Spleen (tissue), 11 donors: ENCODE results near the gene CAMTA1. TPM values are rescaled to one million over a fixed set of nuclear protein-coding genes. Genes with fewer than 3 reads are reported as not detected.

Experiments used
- DNase-seq: peaks from one replicate; pipeline ENCODE4 v3.0.0-alpha.2; 2020
- H3K27ac ChIP-seq, 8 donors: fragments of 200-600 bp; sonication (generic) in 7 of 8; 1 replicate in 4 of 8; 2 replicates in 4 of 8; pipeline versions ENCODE4 v1.5.0 to v1.8.0; 2016 to 2021; ENCODE audit warnings: inconsistent platforms in 4 of 8, mild to moderate bottlenecking in 4 of 8, moderate library complexity in 1 of 8
- H3K27me3 ChIP-seq, 7 donors: fragments of 200-600 bp; sonication (generic) in 6 of 7; replicated peaks in 1 of 7; 1 replicate in 4 of 7; 2 replicates in 3 of 7; pipeline versions ENCODE4 v1.5.0 to v1.8.0; 2016 to 2021; ENCODE audit warnings: inconsistent platforms in 3 of 7, mild to moderate bottlenecking in 1 of 7
- H3K36me3 ChIP-seq, 6 donors: fragments of 200-600 bp; sonication (generic) in 5 of 6; 1 replicate in 4 of 6; 2 replicates in 2 of 6; pipeline versions ENCODE4 v1.5.0 to v1.8.0; 2016 to 2021; ENCODE audit warnings: inconsistent platforms in 2 of 6
- H3K4me1 ChIP-seq, 6 donors: fragments of 200-600 bp; sonication (generic) in 5 of 6; 1 replicate in 3 of 6; 2 replicates in 3 of 6; pipeline versions ENCODE4 v1.5.0 to v1.8.0; 2016 to 2021; ENCODE audit warnings: inconsistent platforms in 3 of 6
- H3K4me3 ChIP-seq, 8 donors: fragments of 200-600 bp; sonication (generic) in 7 of 8; 1 replicate in 4 of 8; 2 replicates in 4 of 8; pipeline versions ENCODE4 v1.5.0 to v1.8.0; 2016 to 2021; ENCODE audit warnings: inconsistent platforms in 4 of 8, mild to moderate bottlenecking in 4 of 8, moderate library complexity in 2 of 8
- H3K9me3 ChIP-seq, 8 donors: fragments of 200-600 bp; sonication (generic) in 7 of 8; 1 replicate in 4 of 8; 2 replicates in 4 of 8; pipeline versions ENCODE4 v1.5.0 to v1.8.0; 2016 to 2021; ENCODE audit warnings: inconsistent platforms in 4 of 8
- POLR2A ChIP-seq, 3 donors: fragments of 450-650 bp; IDR thresholded peaks; one replicate each; pipeline ENCODE4 v1.5.1; 2017; ENCODE audit warnings: antibody characterized with exemption in 3 of 3, mild to moderate bottlenecking in 1 of 3
- POLR2AphosphoS5 ChIP-seq, 3 donors: sonication (generic); formaldehyde crosslinking; IDR thresholded peaks; one replicate each; pipeline ENCODE4 v1.5.1; 2017; ENCODE audit warnings: antibody characterized with exemption in 3 of 3
- WGBS, 5 donors: extraction: QIAGEN DNeasy Blood & Tissue Kit in 3 of 5; methylation state at CpG; one replicate each; pipeline versions ENCODE4 v1.1.5 to v1.1.7; 2013 to 2018; 5-methylcytosine and 5-hydroxymethylcytosine counted together
- intact Hi-C: fragments of 100-400 bp; cut with DNase I; formaldehyde crosslinking; loops from one replicate; pipeline ENCODE4 v1.15.0; 2023; ENCODE audit warnings: low total_unique reads
- polyA plus RNA-seq, 3 donors: library from polyadenylated mRNA; stranded (reverse); fragments of 200-250 nt; gene quantifications; one replicate each; pipeline ENCODE4 v1.2.1, GENCODE V29; 2013
- total RNA-seq, 7 donors: library from RNA; depleted of rRNA in 3 of 7; stranded (reverse); fragments of >200 nt in 3 of 7; fragmentation: NEBNext Ultra II Directional in 4 of 7; extraction: Animal tissue kit (Norgen Biotek cat#: 25700) in 4 of 7; gene quantifications; one replicate each; pipeline versions ENCODE4 v1.1.0 to v1.2.1, GENCODE V29; 2016 to 2021
- TF ChIP-seq, protein P1 (sequence below), 11 experiments: fragments of 200-600 bp in 7 of 11; fragments of 450-650 bp in 4 of 11; sonication (generic) in 4 of 11; IDR thresholded peaks in 8 of 11; conservative IDR thresholded peaks in 3 of 11; 1 replicate in 7 of 11; 2 replicates in 4 of 11; pipeline versions ENCODE4 v1.4.0 to v1.8.0; 2016 to 2021; ENCODE audit warnings: antibody characterized with exemption in 11 of 11, inconsistent platforms in 4 of 11, mild to moderate bottlenecking in 1 of 11
- donor health status: healthy with polysubstance abuse.
- donor health status: DM: no; HTN: no; CAD: no; lungs with moderate emphysema.
- donor health status: DM: no; HTN: no; CAD: no.
- donor health status: Bipolar disorder and iron deficiency.
- donor health status: healthy.
- donor health status: DM: no; HTN: no; CAD: no.
- donor health status: DM: yes; HTN: yes; CAD: no.

Gene CAMTA1
- total and polyA plus RNA-seq, 10 donors, result 53.0 to 106 (median 77.3) TPM

DNA sequence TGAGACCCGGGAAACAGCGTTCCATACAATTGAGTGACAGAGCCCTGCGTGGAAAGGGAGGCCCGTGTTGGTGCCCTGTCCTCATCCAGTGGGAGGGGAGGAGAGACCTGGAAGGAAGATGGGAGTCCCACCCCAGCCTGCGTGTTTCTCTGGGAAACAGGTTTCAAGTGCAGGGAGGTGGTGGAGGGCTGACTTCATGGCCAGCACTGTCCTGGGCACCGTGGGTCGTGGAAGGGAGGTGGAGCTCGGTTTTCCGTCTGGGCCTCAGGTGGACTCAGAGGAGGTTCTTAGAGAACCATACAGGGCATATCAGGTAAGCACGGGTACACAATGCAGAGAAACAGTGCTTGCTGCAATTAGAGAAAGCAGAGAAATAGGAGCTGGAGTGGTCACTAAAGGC, 222.6 kb downstream of the CAMTA1 start:
- TF ChIP-seq, protein P1, sequence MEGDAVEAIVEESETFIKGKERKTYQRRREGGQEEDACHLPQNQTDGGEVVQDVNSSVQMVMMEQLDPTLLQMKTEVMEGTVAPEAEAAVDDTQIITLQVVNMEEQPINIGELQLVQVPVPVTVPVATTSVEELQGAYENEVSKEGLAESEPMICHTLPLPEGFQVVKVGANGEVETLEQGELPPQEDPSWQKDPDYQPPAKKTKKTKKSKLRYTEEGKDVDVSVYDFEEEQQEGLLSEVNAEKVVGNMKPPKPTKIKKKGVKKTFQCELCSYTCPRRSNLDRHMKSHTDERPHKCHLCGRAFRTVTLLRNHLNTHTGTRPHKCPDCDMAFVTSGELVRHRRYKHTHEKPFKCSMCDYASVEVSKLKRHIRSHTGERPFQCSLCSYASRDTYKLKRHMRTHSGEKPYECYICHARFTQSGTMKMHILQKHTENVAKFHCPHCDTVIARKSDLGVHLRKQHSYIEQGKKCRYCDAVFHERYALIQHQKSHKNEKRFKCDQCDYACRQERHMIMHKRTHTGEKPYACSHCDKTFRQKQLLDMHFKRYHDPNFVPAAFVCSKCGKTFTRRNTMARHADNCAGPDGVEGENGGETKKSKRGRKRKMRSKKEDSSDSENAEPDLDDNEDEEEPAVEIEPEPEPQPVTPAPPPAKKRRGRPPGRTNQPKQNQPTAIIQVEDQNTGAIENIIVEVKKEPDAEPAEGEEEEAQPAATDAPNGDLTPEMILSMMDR (IDR thresholded peaks at IDR 0.05 in 8 of 11, conservative IDR thresholded peaks at IDR 0.05 in 3 of 11), result no peak
- no peak for TF ChIP-seq POLR2AphosphoS5 (IDR thresholded peaks at IDR 0.05)
- TF ChIP-seq POLR2A (IDR thresholded peaks at IDR 0.05), result no peak
- no peaks in the 10 kb centered on the region for H3K36me3 ChIP-seq
- H3K27ac ChIP-seq, result no peak overlapping the region
- H3K4me1 ChIP-seq, result no peaks in the 10 kb centered on the region
- no peaks in the 10 kb centered on the region for H3K9me3 ChIP-seq
- peak; percentile 55 for DNase-seq
- H3K27me3 ChIP-seq, result peaks cover 0 to 9% (median 0%) of the 10 kb centered on the region in 7 donors
- WGBS, 5 donors, result 77 to 87% (median 81%) methylated on average over 10 of the region's 10 CpGs
- H3K4me3 ChIP-seq, result no peak overlapping the region
- intact Hi-C loops, result no loop called here

DNA sequence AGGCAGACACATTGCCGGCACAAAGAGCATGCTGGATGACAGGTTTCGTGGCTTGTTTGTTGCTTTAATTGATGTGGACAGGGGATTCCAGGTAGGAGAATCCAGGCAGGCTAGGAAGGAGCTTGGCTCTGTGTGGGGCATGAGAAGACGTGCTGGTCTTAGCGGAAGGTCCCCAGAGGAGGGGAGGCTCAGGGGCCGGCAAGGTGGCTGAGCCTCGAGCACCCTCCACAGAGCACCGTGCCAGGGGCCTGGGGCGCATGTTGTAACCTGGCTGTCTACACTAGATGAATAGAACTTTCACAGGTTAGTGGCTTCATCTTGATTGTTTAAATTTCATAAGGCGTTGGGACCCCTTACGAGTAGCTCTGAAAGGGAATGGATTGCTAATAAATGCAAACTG, 223.1 kb downstream of the CAMTA1 start:
- Histone ChIP-seq H3K36me3 (no peaks in the 10 kb centered on the region), H3K9me3 (no peaks in the 10 kb centered on the region), H3K4me1 (no peaks in the 10 kb centered on the region), H3K27me3 (peaks cover 0 to 11% (median 0%) of the 10 kb centered on the region in 7 donors), H3K27ac (no peak overlapping the region), H3K4me3 (no peak overlapping the region)
- TF ChIP-seq POLR2A (IDR thresholded peaks at IDR 0.05), result no peak
- TF ChIP-seq, protein P1 (IDR thresholded peaks at IDR 0.05 in 8 of 11, conservative IDR thresholded peaks at IDR 0.05 in 3 of 11), result no peak
- TF ChIP-seq POLR2AphosphoS5 (IDR thresholded peaks at IDR 0.05), result no peak
- intact Hi-C loops, result no loop called here
- peak; percentile 38 for DNase-seq
- WGBS, 5 donors, result 88 to 95% (median 92%) methylated on average over 10 of the region's 10 CpGs

DNA sequence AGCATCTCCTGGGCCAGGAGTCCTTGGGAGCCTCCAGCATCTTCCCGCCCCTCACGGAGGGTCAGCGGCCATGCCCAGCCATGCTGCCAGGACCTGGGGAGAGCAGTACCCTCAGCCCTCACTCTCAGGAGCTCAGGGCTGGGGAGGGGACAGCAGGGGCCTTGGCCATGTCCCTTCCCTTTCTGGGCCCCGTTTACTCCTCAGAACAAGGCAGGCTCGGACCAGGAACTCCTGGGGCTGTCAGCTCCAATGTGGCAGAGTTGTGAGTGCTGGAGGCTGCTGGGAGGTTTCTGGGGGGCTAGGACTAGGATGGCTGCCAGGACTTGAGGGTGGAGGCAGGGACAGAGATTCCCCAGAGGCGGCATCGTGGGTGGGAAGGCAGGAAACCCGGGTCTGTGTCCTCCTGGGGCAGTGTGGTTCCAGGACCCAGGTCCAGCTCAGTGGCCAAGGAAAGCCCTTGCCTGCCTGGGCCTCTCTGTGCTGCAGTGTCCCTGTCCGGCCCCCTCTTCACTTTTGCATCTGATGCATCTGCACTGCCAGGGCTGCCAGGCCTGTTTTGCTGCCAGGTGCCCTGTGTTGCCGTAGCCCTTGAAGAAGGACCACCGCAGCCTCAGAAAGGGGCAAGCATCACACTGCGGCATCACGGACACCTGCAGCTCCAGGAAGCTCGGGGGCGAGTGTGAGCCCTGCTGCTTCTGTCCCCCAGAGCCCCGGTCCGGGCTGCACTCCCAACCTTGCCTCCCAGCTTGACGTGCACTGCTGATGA, 223.9 kb downstream of the CAMTA1 start:
- WGBS, 5 donors, result 71 to 84% (median 79%) methylated on average over 8 to 18 of the region's 18 CpGs
- Histone ChIP-seq H3K9me3 (no peaks in the 10 kb centered on the region), H3K27me3 (peaks cover 0 to 19% (median 0%) of the 10 kb centered on the region in 7 donors), H3K4me3 (no peak overlapping the region), H3K27ac (no peak overlapping the region), H3K36me3 (no peaks in the 10 kb centered on the region), H3K4me1 (no peaks in the 10 kb centered on the region)
- intact Hi-C loops, result no loop called here
- TF ChIP-seq POLR2AphosphoS5 (IDR thresholded peaks at IDR 0.05), result no peak
- no peak for DNase-seq

DNA sequence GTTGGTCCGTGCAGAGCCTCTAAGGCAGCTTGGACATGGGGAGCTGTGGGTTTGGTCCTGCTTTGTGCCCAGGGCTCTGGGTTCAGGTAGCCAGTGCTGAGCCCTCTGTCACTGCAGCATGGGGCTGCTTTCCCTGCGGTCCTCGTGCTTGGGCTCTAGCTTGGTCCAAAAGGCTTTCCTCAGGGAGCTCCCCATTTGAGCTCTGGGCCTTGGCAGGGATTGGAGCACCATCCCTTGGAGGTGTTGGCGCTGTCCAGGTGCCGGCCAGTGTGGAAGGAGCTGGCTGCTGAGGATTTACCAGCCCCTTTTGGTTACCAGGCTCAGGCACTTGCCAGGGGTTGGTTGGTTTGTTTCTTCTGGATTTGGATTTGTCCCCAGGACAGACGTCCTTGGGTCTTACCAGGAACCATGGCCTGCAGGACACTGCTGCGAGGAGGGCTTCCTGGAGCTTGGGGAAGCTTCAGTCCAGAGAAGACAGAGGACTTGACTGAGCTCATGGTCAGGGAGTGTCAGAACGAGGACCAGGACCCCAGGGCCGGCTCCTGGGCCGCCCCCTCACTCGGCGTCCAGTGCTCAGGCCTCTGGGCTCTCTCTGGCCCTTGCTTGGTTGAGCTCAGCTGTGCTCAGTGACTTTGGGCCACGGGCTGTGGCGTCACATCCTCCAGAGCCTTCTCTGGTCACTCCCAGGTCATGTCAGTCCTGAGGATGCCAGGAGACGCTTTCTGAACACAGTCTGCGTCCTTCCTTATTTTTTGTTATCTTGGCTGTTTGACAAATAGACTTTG, 224.7 kb downstream of the CAMTA1 start:
- 77 to 86% (median 81%) methylated on average over 7 to 16 of the region's 16 CpGs for WGBS, 5 donors
- H3K4me1 ChIP-seq, result no peaks in the 10 kb centered on the region
- TF ChIP-seq, protein P1 (IDR thresholded peaks at IDR 0.05 in 8 of 11, conservative IDR thresholded peaks at IDR 0.05 in 3 of 11), result no peak
- TF ChIP-seq POLR2AphosphoS5 (IDR thresholded peaks at IDR 0.05) (no peak), POLR2A (IDR thresholded peaks at IDR 0.05) (no peak)
- intact Hi-C loops, result no loop called here
- no peaks in the 10 kb centered on the region for H3K9me3 ChIP-seq
- no peaks in the 10 kb centered on the region for H3K36me3 ChIP-seq
- no peak overlapping the region for H3K4me3 ChIP-seq
- peaks cover 0 to 22% (median 0%) of the 10 kb centered on the region in 7 donors for H3K27me3 ChIP-seq
- DNase-seq, result no peak
- no peak overlapping the region for H3K27ac ChIP-seq
